ENCODE results near the gene EED. TPM values are rescaled to one million over a fixed set of nuclear protein-coding genes. Genes with fewer than 3 reads are reported as not detected.
"Not testable (repeated sequence)": the region's sequence is repeated elsewhere in the genome, so short reads cannot be mapped to it uniquely, and the experiment has no call there.

EED gene
- total RNA-seq, 1 experiment from 2014 or later = 23.1 TPM

GRCh38 chr11:86291466-86292262 lies 47.1 kb downstream of the EED start:
- peak; percentile 62 for DNase-seq (ENCODE audit: low read depth)

- DNase-seq (ENCODE audit: low read depth) = no peak
These were observed 48.5 kb downstream of the EED start for GRCh38 chr11:86292912-86293616.

- DNase-seq (ENCODE audit: low read depth) = no peak
These were observed 49.5 kb downstream of the EED start for GRCh38 chr11:86294026-86294425.

- no peak for DNase-seq (ENCODE audit: low read depth)
These were observed 57.2 kb downstream of the EED start for GRCh38 chr11:86301742-86302091.

GRCh38 chr11:86302092-86302793 lies 57.7 kb downstream of the EED start, which contains the start of gene HIKESHI:
Gene HIKESHI (plus strand): TSS chr11:86302240. CDS start chr11:86302449, 209 bp downstream.
- DNase-seq (ENCODE audit: low read depth) = peak; percentile 98

- DNase-seq (ENCODE audit: low read depth) = no peak
These were observed 58.7 kb downstream of the EED start for GRCh38 chr11:86303257-86303656.

- DNase-seq (ENCODE audit: low read depth) = not testable (repeated sequence)
These were observed 64.2 kb downstream of the EED start for GRCh38 chr11:86308710-86309109.

GRCh38 chr11:86313793-86314192 lies 69.2 kb downstream of the EED start:
- no peak for DNase-seq (ENCODE audit: low read depth)

GRCh38 chr11:86314636-86315035 lies 70.1 kb downstream of the EED start:
- DNase-seq (ENCODE audit: low read depth) = no peak

Other genes with a start within 250 kb of the EED start
- gene PICALM, start 175.7 kb upstream of the EED start, total RNA-seq (2014; rRNA removed; shearing (Covaris generic)) = 154 and 211 TPM in 2 replicates
- 129 and 133 TPM in 2 replicates for gene HIKESHI, start 57.5 kb downstream of the EED start, total RNA-seq (2014; rRNA removed; shearing (Covaris generic))
- 0.12 and 0.29 TPM in 2 replicates for gene CCDC81, start 130.1 kb downstream of the EED start, total RNA-seq (2014; rRNA removed; shearing (Covaris generic))